HepG2 (cell line): ENCODE results near the gene RCOR1. TPM values are rescaled to one million over a fixed set of nuclear protein-coding genes. Genes with fewer than 3 reads are reported as not detected.

Source experiments
- ATAC-seq: fragments of 200-7000 bp; cut with Tn5 transposase; 3 replicates; pipeline ENCODE4 v1.9.1; 2020; ENCODE audit warnings: mild to moderate bottlenecking, moderate library complexity
- BruUV-seq: library from RNA; stranded (reverse); fragments of 400-500 nt; replicated peaks from 2 replicates; lab custom pipeline; 2021; lab: Mats Ljungman, UMichigan
- CTCF ChIA-PET: fragments of 300-600 bp; formaldehyde crosslinking; extraction: SDS; loops from one replicate; lab custom pipeline; 2021; ENCODE audit warnings: low total read pairs, inconsistent platforms, low intra/inter-chr PET ratio; lab: Yijun Ruan, JAX
- POLR2A ChIA-PET: fragments of 350-600 bp; sonication (Branson Sonifier 250); formaldehyde crosslinking; loops from one replicate; lab custom pipeline; 2020; ENCODE audit warnings: antibody characterized with exemption, inconsistent platforms; lab: Yijun Ruan, JAX
- DNase-seq: peaks from one replicate; pipeline ENCODE4 v3.0.0-alpha.2; 2015; ENCODE audit warnings: low spot score
- FAIRE-seq: peaks from 3 replicates; lab custom pipeline; 2011; peaks lifted over from hg19 to GRCh38; lab: Jason Lieb, UNC
- H2AFZ ChIP-seq: one replicate; pipeline ENCODE4 v1.6.1; 2011; ENCODE audit warnings: low read length, inconsistent platforms
- H3K27ac ChIP-seq: fragments of 300-600 bp; 3 replicates; pipeline ENCODE4 v1.8.0; 2011; ENCODE audit warnings: mixed run types, mild to moderate bottlenecking, mixed read lengths, low read length, inconsistent platforms; ENCODE audit not compliant: insufficient read depth; ENCODE audit errors: extremely low read length
- H3K27me3 ChIP-seq, 2 experiments: fragments of 200-600 bp in 1 of 2; 2 replicates in 1 of 2; 3 replicates in 1 of 2; pipeline versions ENCODE4 v1.6.0 to v1.8.0; 2011; ENCODE audit warnings: low read length in 2 of 2, mild to moderate bottlenecking in 2 of 2, moderate library complexity in 2 of 2, inconsistent platforms in 1 of 2; ENCODE audit not compliant: insufficient read depth in 2 of 2, control insufficient read depth in 1 of 2
- H3K36me3 ChIP-seq, 2 experiments: fragments of 200-600 bp in 1 of 2; replicated peaks in 1 of 2; 2 replicates in 1 of 2; 3 replicates in 1 of 2; pipeline versions ENCODE4 v1.5.1 to v1.8.0; 2011; ENCODE audit warnings: low read length in 2 of 2, inconsistent platforms in 1 of 2; ENCODE audit not compliant: insufficient read depth in 2 of 2, control insufficient read depth in 1 of 2
- H3K4me1 ChIP-seq: 2 replicates; pipeline ENCODE4 v1.5.1; 2012; ENCODE audit warnings: low read length, inconsistent platforms; ENCODE audit not compliant: insufficient read depth
- H3K4me2 ChIP-seq: 2 replicates; pipeline ENCODE4 v1.6.0; 2011; ENCODE audit warnings: low read depth, low read length, inconsistent platforms
- H3K4me3 ChIP-seq, 3 experiments: fragments of 200-600 bp in 1 of 3; sonication (generic), shearing (Covaris generic) in 1 of 3; replicated peaks in 1 of 3; 2 replicates each; pipeline ENCODE4 v1.5.1; 2011 to 2016; ENCODE audit warnings: low read length in 3 of 3, inconsistent platforms in 2 of 3, low read depth in 2 of 3, mild to moderate bottlenecking in 2 of 3, control low read depth in 1 of 3, mixed read lengths in 1 of 3; ENCODE audit not compliant: insufficient read depth in 1 of 3
- H3K79me2 ChIP-seq: one replicate; pipeline ENCODE4 v1.6.1; 2011; ENCODE audit warnings: low read length, inconsistent platforms; ENCODE audit not compliant: insufficient read depth
- H3K9ac ChIP-seq: 2 replicates; pipeline ENCODE4 v1.6.0; 2011; ENCODE audit warnings: mild to moderate bottlenecking, low read depth, low read length, inconsistent platforms; ENCODE audit not compliant: insufficient read depth
- H3K9me3 ChIP-seq: 2 replicates; pipeline ENCODE4 v1.5.1; 2012; ENCODE audit warnings: mild to moderate bottlenecking, low read length
- H4K20me1 ChIP-seq: 2 replicates; pipeline ENCODE4 v1.6.0; 2011; ENCODE audit warnings: inconsistent platforms, mild to moderate bottlenecking, low read length, moderate library complexity; ENCODE audit not compliant: insufficient read depth
- ATRX ChIP-seq: sonication (generic); formaldehyde crosslinking; IDR thresholded peaks from 2 replicates; pipeline ENCODE4 v1.4.0; 2020; ENCODE audit warnings: missing genetic modification reagents, borderline replicate concordance
- KDM4B ChIP-seq: sonication (generic); formaldehyde crosslinking; IDR thresholded peaks from 2 replicates; pipeline ENCODE4 v1.4.0; 2020; ENCODE audit warnings: missing genetic modification reagents
- SCMH1 ChIP-seq: sonication (generic); formaldehyde crosslinking; IDR thresholded peaks from 2 replicates; pipeline ENCODE4 v1.9.0; 2021; ENCODE audit warnings: missing genetic modification reagents, mild to moderate bottlenecking, borderline replicate concordance
- ZBED4 ChIP-seq: sonication (generic); formaldehyde crosslinking; IDR thresholded peaks from 2 replicates; pipeline ENCODE4 v1.4.0; 2020; ENCODE audit warnings: missing genetic modification reagents, borderline replicate concordance
- ZSCAN9 ChIP-seq: IDR thresholded peaks from 2 replicates; pipeline ENCODE4 v1.6.1; 2016; ENCODE audit warnings: borderline replicate concordance
- WGBS: methylation state at CpG from one replicate; pipeline ENCODE4 v1.1.6; 2017; ENCODE audit warnings: low lambda C conversion rate; 5-methylcytosine and 5-hydroxymethylcytosine counted together
- in situ Hi-C: cut with HindIII; loops from 2 replicates; pipeline ENCODE4 v1.10.0; 2017; ENCODE audit warnings: low pct_unique_long_range_greater_than_20kb; ENCODE audit not compliant: extremely low pct_ligation_motif_present
- intact Hi-C: fragments of 100-400 bp; cut with micrococcal nuclease; formaldehyde crosslinking; loops from one replicate; pipeline ENCODE4 v1.10.0; 2022; ENCODE audit not compliant: unreplicated experiment
- polyA plus RNA-seq, 8 experiments: library from polyadenylated mRNA; depleted of rRNA in 3 of 8; stranded (reverse) in 7 of 8; unstranded in 1 of 8; fragments of >200 nt; fragmentation: Illumina TruSeq in 4 of 8; extraction: Trizol in 4 of 8; gene quantifications; 2 replicates each; pipeline versions ENCODE4 v1.2.1 to v1.2.3, GENCODE V29; 2011 to 2016; ENCODE audit warnings: low read depth in 4 of 8, missing spikeins in 1 of 8, mixed read lengths in 1 of 8; ENCODE audit not compliant: insufficient read depth in 1 of 8
- total RNA-seq, 5 experiments: library from RNA; depleted of rRNA; stranded (reverse); fragments of >200 nt; fragmentation: Illumina TruSeq; extraction: Trizol; gene quantifications; 2 replicates each; pipeline ENCODE4 v1.2.3, GENCODE V29; 2016; ENCODE audit warnings: low read depth in 1 of 5
- TF ChIP-seq, protein P1 (sequence below): sonication (generic); formaldehyde crosslinking; IDR thresholded peaks from 2 replicates; pipeline ENCODE4; 2020; ENCODE audit warnings: missing genetic modification reagents, mild to moderate bottlenecking, borderline replicate concordance
- TF ChIP-seq, protein P2 (sequence below): sonication (generic); formaldehyde crosslinking; IDR thresholded peaks from 2 replicates; pipeline ENCODE4 v1.4.0; 2020; ENCODE audit warnings: missing genetic modification reagents
- TF ChIP-seq, protein P3 (sequence below): sonication (generic); formaldehyde crosslinking; IDR thresholded peaks from 2 replicates; pipeline ENCODE4 v1.5.1; 2020; ENCODE audit warnings: missing genetic modification reagents, mild to moderate bottlenecking, borderline replicate concordance

Gene RCOR1
- total and polyA plus RNA-seq, 2 of the 13 experiments (the other 11 are each of a cell fraction or from before 2014, with no cell fraction given), result 10.2 to 11.1 TPM

DNA sequence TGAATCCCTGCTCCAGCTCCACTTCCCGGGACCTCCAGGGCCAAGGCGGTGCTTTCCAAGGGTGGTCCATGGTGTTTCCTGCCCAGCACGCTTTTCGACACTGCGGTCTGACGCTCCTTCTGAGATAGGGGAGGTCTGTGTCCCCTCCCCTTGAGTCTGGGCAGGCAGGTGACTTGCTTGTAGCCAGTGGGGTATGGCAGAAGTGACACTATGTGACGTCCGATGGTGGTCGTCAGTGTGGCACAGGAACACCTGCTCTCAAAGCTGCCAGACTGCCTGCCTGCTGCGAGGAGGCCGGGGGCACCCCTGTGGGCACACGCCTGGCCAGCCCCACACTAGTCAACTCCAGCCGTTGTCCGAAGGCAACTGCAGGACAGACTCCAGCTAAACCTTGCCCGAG is 168.8 kb downstream of the RCOR1 start:
- in situ Hi-C loops, result no loop called here
- TF ChIP-seq ATRX (CRISPR knock-in tag) (no peak), ZBED4 (no peak), ZSCAN9 (CRISPR knock-in tag) (no peak), SCMH1 (CRISPR knock-in tag) (no peak), KDM4B (CRISPR knock-in tag) (no peak)
- TF ChIP-seq, protein P1, sequence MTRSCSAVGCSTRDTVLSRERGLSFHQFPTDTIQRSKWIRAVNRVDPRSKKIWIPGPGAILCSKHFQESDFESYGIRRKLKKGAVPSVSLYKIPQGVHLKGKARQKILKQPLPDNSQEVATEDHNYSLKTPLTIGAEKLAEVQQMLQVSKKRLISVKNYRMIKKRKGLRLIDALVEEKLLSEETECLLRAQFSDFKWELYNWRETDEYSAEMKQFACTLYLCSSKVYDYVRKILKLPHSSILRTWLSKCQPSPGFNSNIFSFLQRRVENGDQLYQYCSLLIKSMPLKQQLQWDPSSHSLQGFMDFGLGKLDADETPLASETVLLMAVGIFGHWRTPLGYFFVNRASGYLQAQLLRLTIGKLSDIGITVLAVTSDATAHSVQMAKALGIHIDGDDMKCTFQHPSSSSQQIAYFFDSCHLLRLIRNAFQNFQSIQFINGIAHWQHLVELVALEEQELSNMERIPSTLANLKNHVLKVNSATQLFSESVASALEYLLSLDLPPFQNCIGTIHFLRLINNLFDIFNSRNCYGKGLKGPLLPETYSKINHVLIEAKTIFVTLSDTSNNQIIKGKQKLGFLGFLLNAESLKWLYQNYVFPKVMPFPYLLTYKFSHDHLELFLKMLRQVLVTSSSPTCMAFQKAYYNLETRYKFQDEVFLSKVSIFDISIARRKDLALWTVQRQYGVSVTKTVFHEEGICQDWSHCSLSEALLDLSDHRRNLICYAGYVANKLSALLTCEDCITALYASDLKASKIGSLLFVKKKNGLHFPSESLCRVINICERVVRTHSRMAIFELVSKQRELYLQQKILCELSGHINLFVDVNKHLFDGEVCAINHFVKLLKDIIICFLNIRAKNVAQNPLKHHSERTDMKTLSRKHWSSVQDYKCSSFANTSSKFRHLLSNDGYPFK (CRISPR knock-in tag), result no peak
- TF ChIP-seq, protein P2, sequence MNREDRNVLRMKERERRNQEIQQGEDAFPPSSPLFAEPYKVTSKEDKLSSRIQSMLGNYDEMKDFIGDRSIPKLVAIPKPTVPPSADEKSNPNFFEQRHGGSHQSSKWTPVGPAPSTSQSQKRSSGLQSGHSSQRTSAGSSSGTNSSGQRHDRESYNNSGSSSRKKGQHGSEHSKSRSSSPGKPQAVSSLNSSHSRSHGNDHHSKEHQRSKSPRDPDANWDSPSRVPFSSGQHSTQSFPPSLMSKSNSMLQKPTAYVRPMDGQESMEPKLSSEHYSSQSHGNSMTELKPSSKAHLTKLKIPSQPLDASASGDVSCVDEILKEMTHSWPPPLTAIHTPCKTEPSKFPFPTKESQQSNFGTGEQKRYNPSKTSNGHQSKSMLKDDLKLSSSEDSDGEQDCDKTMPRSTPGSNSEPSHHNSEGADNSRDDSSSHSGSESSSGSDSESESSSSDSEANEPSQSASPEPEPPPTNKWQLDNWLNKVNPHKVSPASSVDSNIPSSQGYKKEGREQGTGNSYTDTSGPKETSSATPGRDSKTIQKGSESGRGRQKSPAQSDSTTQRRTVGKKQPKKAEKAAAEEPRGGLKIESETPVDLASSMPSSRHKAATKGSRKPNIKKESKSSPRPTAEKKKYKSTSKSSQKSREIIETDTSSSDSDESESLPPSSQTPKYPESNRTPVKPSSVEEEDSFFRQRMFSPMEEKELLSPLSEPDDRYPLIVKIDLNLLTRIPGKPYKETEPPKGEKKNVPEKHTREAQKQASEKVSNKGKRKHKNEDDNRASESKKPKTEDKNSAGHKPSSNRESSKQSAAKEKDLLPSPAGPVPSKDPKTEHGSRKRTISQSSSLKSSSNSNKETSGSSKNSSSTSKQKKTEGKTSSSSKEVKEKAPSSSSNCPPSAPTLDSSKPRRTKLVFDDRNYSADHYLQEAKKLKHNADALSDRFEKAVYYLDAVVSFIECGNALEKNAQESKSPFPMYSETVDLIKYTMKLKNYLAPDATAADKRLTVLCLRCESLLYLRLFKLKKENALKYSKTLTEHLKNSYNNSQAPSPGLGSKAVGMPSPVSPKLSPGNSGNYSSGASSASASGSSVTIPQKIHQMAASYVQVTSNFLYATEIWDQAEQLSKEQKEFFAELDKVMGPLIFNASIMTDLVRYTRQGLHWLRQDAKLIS (CRISPR knock-in tag), result no peak
- TF ChIP-seq, protein P3, sequence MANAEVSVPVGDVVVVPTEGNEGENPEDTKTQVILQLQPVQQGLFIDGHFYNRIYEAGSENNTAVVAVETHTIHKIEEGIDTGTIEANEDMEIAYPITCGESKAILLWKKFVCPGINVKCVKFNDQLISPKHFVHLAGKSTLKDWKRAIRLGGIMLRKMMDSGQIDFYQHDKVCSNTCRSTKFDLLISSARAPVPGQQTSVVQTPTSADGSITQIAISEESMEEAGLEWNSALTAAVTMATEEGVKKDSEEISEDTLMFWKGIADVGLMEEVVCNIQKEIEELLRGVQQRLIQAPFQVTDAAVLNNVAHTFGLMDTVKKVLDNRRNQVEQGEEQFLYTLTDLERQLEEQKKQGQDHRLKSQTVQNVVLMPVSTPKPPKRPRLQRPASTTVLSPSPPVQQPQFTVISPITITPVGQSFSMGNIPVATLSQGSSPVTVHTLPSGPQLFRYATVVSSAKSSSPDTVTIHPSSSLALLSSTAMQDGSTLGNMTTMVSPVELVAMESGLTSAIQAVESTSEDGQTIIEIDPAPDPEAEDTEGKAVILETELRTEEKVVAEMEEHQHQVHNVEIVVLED (CRISPR knock-in tag), result no peak

More for the DNA sequence above, 168.8 kb downstream of the RCOR1 start:
- H3K9me3 ChIP-seq, result no peaks in the 10 kb centered on the region
- ATAC-seq (peak; percentile 4; the same call in 2 of the 3 replicates), DNase-seq (no peak), FAIRE-seq (no peak)
- POLR2A ChIA-PET, result no interaction called here
- H3K4me1 ChIP-seq, result peaks cover 32% of the 10 kb centered on the region
- no peaks in the 10 kb centered on the region for H4K20me1 ChIP-seq
- no peak overlapping the region for H2AFZ ChIP-seq
- no peak overlapping the region for H3K4me3 ChIP-seq
- BruUV-seq, result no TSS peak
- no peak overlapping the region for H3K27ac ChIP-seq
- H3K9ac ChIP-seq, result no peak overlapping the region
- 77% methylated on average over 14 of the region's 15 CpGs for WGBS
- H3K36me3 ChIP-seq, result no peaks in the 10 kb centered on the region
- peaks cover 3 to 4% of the 10 kb centered on the region in 2 experiments; a peak in 3 of 5 replicates for H3K27me3 ChIP-seq
- intact Hi-C loops, result no loop called here
- no peaks in the 10 kb centered on the region for H3K79me2 ChIP-seq
- H3K4me2 ChIP-seq, result no peak overlapping the region
- CTCF ChIA-PET, result no interaction called here
